ENCODE data around the gene DNASE1L1. TPM values are rescaled to one million over a fixed set of nuclear protein-coding genes. Genes with fewer than 3 reads are reported as not detected.
A peak's percentile ranks its signal among the peaks of the same experiment; 100 is the strongest.
"Not testable (repeated sequence)": the region's sequence is repeated elsewhere in the genome, so short reads cannot be mapped to it uniquely, and the experiment has no call there.

The DNASE1L1 gene
- total and polyA plus RNA-seq, 2 donors (not counting 1 experiment from before 2014, with no cell fraction given) = 11.3 to 38.5 TPM

DNA sequence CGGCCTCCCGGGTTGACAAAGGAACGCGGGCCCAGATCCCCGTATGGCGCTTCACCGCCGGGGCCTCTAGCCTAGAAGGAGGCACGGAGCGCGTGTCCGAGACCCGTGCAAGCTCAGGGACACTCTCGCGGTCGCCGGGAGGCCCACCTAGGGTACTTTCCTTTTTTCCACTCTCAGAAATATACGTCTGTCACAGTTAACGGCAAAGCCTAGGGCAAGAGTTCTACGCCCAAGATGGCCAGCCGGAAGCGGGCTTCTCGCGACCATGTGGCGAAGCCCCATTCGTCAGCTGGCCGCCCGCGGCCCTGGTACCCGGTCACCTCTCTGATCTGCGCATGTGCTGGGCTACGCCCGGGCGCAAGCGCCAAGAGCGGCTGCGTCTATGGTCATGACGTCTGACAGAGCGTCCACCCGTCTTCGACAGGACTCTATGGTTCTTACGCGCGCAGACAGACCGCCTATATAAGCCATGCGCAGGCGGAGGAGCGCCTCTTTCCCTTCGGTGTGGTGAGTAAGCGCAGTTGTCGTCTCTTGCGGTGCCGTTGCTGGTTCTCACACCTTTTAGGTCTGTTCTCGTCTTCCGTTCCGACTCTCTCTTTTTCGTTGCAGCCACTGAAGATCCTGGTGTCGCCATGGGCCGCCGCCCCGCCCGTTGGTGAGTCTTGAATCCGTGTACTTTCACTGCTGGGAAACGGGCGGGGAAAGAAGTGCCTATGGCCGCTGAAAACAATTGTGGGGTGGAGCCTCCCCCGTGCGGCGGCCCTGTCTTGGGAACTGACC, 11.0 kb downstream of the DNASE1L1 start, which contains the start of gene RPL10:
RPL10 (plus strand) TSS at position 490 of the 780 bp plus-strand sequence; CDS start at position 633, 143 bp downstream.
- Histone ChIP-seq H4K20me1 (ENCODE audit: control insufficient read depth, extremely low read depth, insufficient read depth, low read length) (no peaks in the 10 kb centered on the region), H3K27ac (ENCODE audit: insufficient read depth, low read length) (peak within 1 kb of the TSS; percentile 98), H3K27me3 (ENCODE audit: control insufficient read depth, insufficient read depth, low read length) (no peaks in the 10 kb centered on the region), H3K79me2 (ENCODE audit: control insufficient read depth, insufficient read depth, low read length) (peaks cover 20% of the 10 kb centered on the region), H2AFZ (ENCODE audit: low read length) (no peak within 1 kb of the TSS), H3K4me2 (ENCODE audit: extremely low read depth, insufficient read depth, low read length) (peak within 1 kb of the TSS; percentile 88), H3K9me3 (ENCODE audit: control insufficient read depth, insufficient read depth, low read depth, low read length) (no peaks in the 10 kb centered on the region), H3K4me1 (ENCODE audit: control insufficient read depth, extremely low read depth, insufficient read depth, low read length) (no peaks in the 10 kb centered on the region), H3K9ac (ENCODE audit: insufficient read depth, low read length) (peak within 1 kb of the TSS; percentile 90), H3K4me3 (replicated peaks in 1 of 4; ENCODE audit: control extremely low read depth in 1 of 4, insufficient read depth in 1 of 4, low read depth in 3 of 4, low read length in 4 of 4) (peak within 1 kb of the TSS; percentile 61 to 96 (median 72)), H3K36me3 (ENCODE audit: control insufficient read depth, insufficient read depth, low read length) (peaks cover 4% of the 10 kb centered on the region)
- TF ChIP-seq CTCF (conservative IDR thresholded peaks at IDR 0.05 in 1 of 2, IDR thresholded peaks at IDR 0.05 in 1 of 2; ENCODE audit: low read depth in 1 of 2, low read length in 2 of 2) (no peak), EZH2 (IDR thresholded peaks at IDR 0.05; ENCODE audit: low read length, missing control alignments) (no peak)
- DNase-seq (ENCODE audit: low read depth in 2 of 2) = peak; percentile 95 to 98

GRCh38 chrX:154396973-154397887, 11.8 kb downstream of the DNASE1L1 start:
- Histone ChIP-seq H4K20me1 (ENCODE audit: control insufficient read depth, extremely low read depth, insufficient read depth, low read length) (no peaks in the 10 kb centered on the region), H3K4me3 (replicated peaks in 1 of 4; ENCODE audit: control extremely low read depth in 1 of 4, insufficient read depth in 1 of 4, low read depth in 3 of 4, low read length in 4 of 4) (peak overlapping the region; percentile 50 to 96 (median 60)), H3K4me1 (ENCODE audit: control insufficient read depth, extremely low read depth, insufficient read depth, low read length) (no peaks in the 10 kb centered on the region), H3K27me3 (ENCODE audit: control insufficient read depth, insufficient read depth, low read length) (no peaks in the 10 kb centered on the region), H3K4me2 (ENCODE audit: extremely low read depth, insufficient read depth, low read length) (peak overlapping the region; percentile 85), H3K9me3 (ENCODE audit: control insufficient read depth, insufficient read depth, low read depth, low read length) (no peaks in the 10 kb centered on the region), H3K36me3 (ENCODE audit: control insufficient read depth, insufficient read depth, low read length) (peaks cover 4% of the 10 kb centered on the region), H3K79me2 (ENCODE audit: control insufficient read depth, insufficient read depth, low read length) (peaks cover 20% of the 10 kb centered on the region), H2AFZ (ENCODE audit: low read length) (no peak overlapping the region), H3K9ac (ENCODE audit: insufficient read depth, low read length) (peak overlapping the region; percentile 90), H3K27ac (ENCODE audit: insufficient read depth, low read length) (peak overlapping the region; percentile 98)
- DNase-seq (ENCODE audit: low read depth in 2 of 2) = peak; percentile 54 to 60
- TF ChIP-seq CTCF (conservative IDR thresholded peaks at IDR 0.05 in 1 of 2, IDR thresholded peaks at IDR 0.05 in 1 of 2; ENCODE audit: low read depth in 1 of 2, low read length in 2 of 2) (no peak), EZH2 (IDR thresholded peaks at IDR 0.05; ENCODE audit: low read length, missing control alignments) (no peak)

DNA sequence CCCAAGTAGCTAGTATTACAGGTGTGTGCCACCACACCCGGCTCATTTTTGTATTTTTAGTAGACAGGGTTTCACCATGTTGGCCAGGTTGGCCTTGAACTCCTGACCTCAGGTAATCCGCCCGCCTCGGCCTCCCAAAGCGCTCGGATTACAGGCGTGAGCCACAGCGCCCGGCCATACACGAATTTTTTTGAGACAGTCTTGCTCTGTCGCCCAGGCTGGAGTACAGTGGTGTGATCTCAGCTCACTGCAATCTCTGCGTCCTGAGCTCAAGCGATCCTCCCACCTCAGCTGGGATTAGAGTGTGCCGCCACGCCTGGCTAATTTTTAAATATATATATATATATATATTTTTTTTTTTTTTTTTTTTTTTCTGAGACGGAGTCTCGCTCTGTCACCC, 12.7 kb downstream of the DNASE1L1 start:
- not testable (repeated sequence) for H3K9me3 ChIP-seq (ENCODE audit: control insufficient read depth, insufficient read depth, low read depth, low read length); H3K9ac ChIP-seq (ENCODE audit: insufficient read depth, low read length); H4K20me1 ChIP-seq (ENCODE audit: control insufficient read depth, extremely low read depth, insufficient read depth, low read length); H3K4me3 ChIP-seq (replicated peaks in 1 of 4; ENCODE audit: control extremely low read depth in 1 of 4, insufficient read depth in 1 of 4, low read depth in 3 of 4, low read length in 4 of 4); H3K4me1 ChIP-seq (ENCODE audit: control insufficient read depth, extremely low read depth, insufficient read depth, low read length); H3K27me3 ChIP-seq (ENCODE audit: control insufficient read depth, insufficient read depth, low read length); H3K36me3 ChIP-seq (ENCODE audit: control insufficient read depth, insufficient read depth, low read length); H3K27ac ChIP-seq (ENCODE audit: insufficient read depth, low read length); H2AFZ ChIP-seq (ENCODE audit: low read length); DNase-seq (ENCODE audit: low read depth in 2 of 2); H3K4me2 ChIP-seq (ENCODE audit: extremely low read depth, insufficient read depth, low read length)
- peaks cover 20% of the 10 kb centered on the region for H3K79me2 ChIP-seq (ENCODE audit: control insufficient read depth, insufficient read depth, low read length)

GRCh38 chrX:154389812-154390747, 19.0 kb downstream of the DNASE1L1 start:
- H3K27ac ChIP-seq (ENCODE audit: insufficient read depth, low read length); H3K4me1 ChIP-seq (ENCODE audit: control insufficient read depth, extremely low read depth, insufficient read depth, low read length); H3K27me3 ChIP-seq (ENCODE audit: control insufficient read depth, insufficient read depth, low read length); H3K4me2 ChIP-seq (ENCODE audit: extremely low read depth, insufficient read depth, low read length); H3K4me3 ChIP-seq (replicated peaks in 1 of 4; ENCODE audit: control extremely low read depth in 1 of 4, insufficient read depth in 1 of 4, low read depth in 3 of 4, low read length in 4 of 4); H3K9ac ChIP-seq (ENCODE audit: insufficient read depth, low read length); H3K79me2 ChIP-seq (ENCODE audit: control insufficient read depth, insufficient read depth, low read length); H2AFZ ChIP-seq (ENCODE audit: low read length); H3K9me3 ChIP-seq (ENCODE audit: control insufficient read depth, insufficient read depth, low read depth, low read length); H4K20me1 ChIP-seq (ENCODE audit: control insufficient read depth, extremely low read depth, insufficient read depth, low read length); DNase-seq (ENCODE audit: low read depth in 2 of 2); H3K36me3 ChIP-seq (ENCODE audit: control insufficient read depth, insufficient read depth, low read length): not testable (repeated sequence)

Measured in fibroblast of lung (primary cell).